ENCODE results near the gene ANO9.

ANO9 gene

DNA sequence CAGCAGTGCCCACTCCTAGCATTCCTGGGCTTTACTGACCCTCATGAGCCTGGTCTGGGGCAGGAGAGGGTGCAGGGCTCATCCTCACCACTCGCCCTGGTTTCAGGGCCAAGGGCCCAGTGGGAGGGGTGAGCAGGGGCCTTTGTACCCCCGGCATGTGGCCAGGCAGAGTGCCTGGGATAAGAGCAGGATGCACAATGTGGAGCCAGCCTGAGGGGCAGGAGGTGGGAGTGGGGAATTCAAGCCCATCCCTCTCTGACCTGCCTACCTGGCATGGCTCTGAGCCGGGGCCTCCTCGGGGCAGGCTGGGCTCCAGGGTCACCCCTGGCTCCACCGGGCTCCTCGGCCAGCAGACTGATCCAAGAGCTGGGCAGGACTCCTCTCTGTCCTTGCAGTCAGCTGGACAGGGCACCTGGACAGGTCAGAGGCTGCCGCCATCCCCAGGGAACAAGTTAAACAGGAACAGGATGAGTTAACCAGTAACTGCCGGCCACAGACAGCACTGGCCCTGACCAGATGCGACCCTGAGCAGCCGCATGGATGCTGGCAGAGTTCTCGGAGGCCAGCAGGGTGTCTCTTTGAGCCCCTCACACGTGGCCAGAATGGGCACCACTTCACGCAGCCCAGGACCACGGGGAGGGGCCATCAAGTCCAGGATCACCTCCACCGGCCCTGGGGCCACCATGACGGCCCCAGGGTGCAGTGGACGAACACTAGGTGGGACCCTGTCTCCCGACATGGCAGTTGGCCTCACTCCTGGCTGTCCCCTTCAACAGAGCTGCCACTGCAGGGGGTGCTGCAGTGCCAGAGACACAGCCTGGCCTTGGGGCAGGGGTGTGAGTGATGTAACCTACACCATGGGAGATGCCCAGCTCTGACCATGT lies 32.0 kb downstream of the ANO9 start:
- Histone ChIP-seq H3K27me3 (ENCODE audit: insufficient read depth, low read length) (no peaks in the 10 kb centered on the region; the same call in 1 of the 2 replicates), H3K36me3 (ENCODE audit: insufficient read depth, low read length) (no peaks in the 10 kb centered on the region), H3K9me2 (ENCODE audit: low read depth, low read length) (no peaks in the 10 kb centered on the region), H3K4me3 (ENCODE audit: low read depth, low read length, poor library complexity, severe bottlenecking) (no peak overlapping the region), H3K27ac (ENCODE audit: low read depth, low read length, poor library complexity, severe bottlenecking) (no peak overlapping the region), H3K4me1 (ENCODE audit: insufficient read depth, low read length, severe bottlenecking) (peaks cover 11% of the 10 kb centered on the region), H3F3A (ENCODE audit: insufficient read depth, low read length) (no peaks in the 10 kb centered on the region), H2AFZ (ENCODE audit: low read length) (no peak overlapping the region), H3K9me3 (ENCODE audit: low read length) (no peaks in the 10 kb centered on the region), H3K9ac (ENCODE audit: low read length) (no peak overlapping the region), H3K4me2 (ENCODE audit: low read length) (no peak overlapping the region), H3K79me2 (ENCODE audit: insufficient read depth, low read length) (no peaks in the 10 kb centered on the region), H4K20me1 (ENCODE audit: insufficient read depth, low read length) (no peaks in the 10 kb centered on the region)
- TF ChIP-seq, protein P1, sequence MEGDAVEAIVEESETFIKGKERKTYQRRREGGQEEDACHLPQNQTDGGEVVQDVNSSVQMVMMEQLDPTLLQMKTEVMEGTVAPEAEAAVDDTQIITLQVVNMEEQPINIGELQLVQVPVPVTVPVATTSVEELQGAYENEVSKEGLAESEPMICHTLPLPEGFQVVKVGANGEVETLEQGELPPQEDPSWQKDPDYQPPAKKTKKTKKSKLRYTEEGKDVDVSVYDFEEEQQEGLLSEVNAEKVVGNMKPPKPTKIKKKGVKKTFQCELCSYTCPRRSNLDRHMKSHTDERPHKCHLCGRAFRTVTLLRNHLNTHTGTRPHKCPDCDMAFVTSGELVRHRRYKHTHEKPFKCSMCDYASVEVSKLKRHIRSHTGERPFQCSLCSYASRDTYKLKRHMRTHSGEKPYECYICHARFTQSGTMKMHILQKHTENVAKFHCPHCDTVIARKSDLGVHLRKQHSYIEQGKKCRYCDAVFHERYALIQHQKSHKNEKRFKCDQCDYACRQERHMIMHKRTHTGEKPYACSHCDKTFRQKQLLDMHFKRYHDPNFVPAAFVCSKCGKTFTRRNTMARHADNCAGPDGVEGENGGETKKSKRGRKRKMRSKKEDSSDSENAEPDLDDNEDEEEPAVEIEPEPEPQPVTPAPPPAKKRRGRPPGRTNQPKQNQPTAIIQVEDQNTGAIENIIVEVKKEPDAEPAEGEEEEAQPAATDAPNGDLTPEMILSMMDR (IDR thresholded peaks at IDR 0.05; ENCODE audit: low read length), result no peak
- no peak for TF ChIP-seq EZH2 (IDR thresholded peaks at IDR 0.05; ENCODE audit: borderline replicate concordance, low read length)

DNA sequence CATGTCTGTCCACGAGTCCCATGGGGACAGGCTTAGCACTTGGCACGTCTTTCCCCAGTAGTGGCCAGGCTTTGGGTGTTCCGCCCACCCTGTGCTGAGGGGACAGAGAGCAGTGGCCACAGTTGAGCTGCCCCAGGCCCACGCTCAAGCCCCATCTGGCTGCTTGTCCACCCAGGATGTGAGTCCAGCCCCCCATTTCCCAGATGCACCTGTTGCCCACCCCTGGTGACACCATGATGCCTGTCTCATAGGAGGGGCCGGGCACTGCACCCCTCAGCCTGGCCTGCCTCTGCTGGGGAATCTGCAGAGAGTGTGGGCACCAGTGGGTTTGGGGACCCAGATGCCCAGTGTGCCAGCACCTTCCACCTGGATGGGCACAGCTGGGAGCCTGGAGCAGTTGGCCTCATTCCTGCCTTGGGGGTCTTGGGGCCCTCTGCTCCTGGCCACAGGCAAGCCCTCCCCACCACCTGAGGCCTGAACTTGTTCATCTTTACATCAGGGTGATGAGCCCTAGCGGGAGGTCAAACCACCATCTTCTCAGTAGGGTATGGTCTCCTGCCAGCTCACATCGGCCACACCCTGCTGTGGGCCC lies 32.7 kb downstream of the ANO9 start:
- Histone ChIP-seq H3K9ac (ENCODE audit: low read length) (no peak overlapping the region), H3K4me2 (ENCODE audit: low read length) (no peak overlapping the region), H3F3A (ENCODE audit: insufficient read depth, low read length) (no peaks in the 10 kb centered on the region), H3K36me3 (ENCODE audit: insufficient read depth, low read length) (no peaks in the 10 kb centered on the region), H2AFZ (ENCODE audit: low read length) (no peak overlapping the region), H3K9me3 (ENCODE audit: low read length) (no peaks in the 10 kb centered on the region), H3K27ac (ENCODE audit: low read depth, low read length, poor library complexity, severe bottlenecking) (no peak overlapping the region), H3K4me3 (ENCODE audit: low read depth, low read length, poor library complexity, severe bottlenecking) (no peak overlapping the region), H3K4me1 (ENCODE audit: insufficient read depth, low read length, severe bottlenecking) (peaks cover 11% of the 10 kb centered on the region), H3K9me2 (ENCODE audit: low read depth, low read length) (no peaks in the 10 kb centered on the region), H4K20me1 (ENCODE audit: insufficient read depth, low read length) (no peaks in the 10 kb centered on the region), H3K27me3 (ENCODE audit: insufficient read depth, low read length) (no peaks in the 10 kb centered on the region; the same call in 1 of the 2 replicates), H3K79me2 (ENCODE audit: insufficient read depth, low read length) (no peaks in the 10 kb centered on the region)
- TF ChIP-seq, protein P1 (IDR thresholded peaks at IDR 0.05; ENCODE audit: low read length), result no peak
- no peak for TF ChIP-seq EZH2 (IDR thresholded peaks at IDR 0.05; ENCODE audit: borderline replicate concordance, low read length)

DNA sequence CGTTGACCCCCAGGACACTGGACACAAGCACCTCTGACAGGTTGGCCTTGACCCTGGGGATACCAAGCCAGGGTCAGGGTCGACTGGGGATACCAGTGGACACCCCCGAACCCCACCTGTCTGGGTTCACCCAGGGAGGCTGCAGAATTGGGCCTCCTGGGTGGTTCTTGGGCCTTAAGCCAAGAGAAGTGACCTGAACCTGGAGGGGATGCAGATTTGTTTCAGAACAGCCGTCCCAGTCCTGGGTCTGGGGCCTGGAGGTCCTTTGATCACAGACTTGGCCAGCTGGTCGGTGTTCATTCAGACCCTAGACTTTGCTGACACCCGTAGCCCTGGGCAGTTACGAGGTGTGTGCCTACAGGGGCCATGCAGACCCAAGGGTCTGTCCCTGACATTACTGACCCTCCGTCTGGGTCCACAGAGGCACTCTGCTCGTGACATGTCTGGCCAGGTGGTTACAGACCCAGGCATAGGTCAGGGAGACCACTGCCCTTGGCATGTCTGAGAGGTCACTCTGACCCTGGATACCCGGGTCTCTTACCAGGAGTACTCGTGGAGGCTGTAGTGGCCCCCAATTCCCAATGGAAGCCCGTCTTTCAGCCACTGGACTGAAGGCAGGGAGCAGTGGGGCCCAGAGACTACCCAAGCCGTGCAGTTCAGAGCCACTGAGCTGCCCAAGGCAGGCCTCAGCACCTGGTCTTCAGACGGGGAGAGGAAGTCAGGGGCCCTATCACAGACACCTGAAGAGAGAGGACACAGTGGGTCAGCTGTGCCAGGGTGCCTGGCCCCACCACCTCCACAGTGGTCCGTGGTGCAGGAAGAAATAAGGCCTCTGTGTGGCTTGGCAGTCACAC lies 33.4 kb downstream of the ANO9 start:
- Histone ChIP-seq H3K4me2 (ENCODE audit: low read length) (no peak overlapping the region), H3K79me2 (ENCODE audit: insufficient read depth, low read length) (no peaks in the 10 kb centered on the region), H3K27me3 (ENCODE audit: insufficient read depth, low read length) (no peaks in the 10 kb centered on the region; the same call in 1 of the 2 replicates), H3K9me2 (ENCODE audit: low read depth, low read length) (no peaks in the 10 kb centered on the region), H3K9ac (ENCODE audit: low read length) (no peak overlapping the region), H3K36me3 (ENCODE audit: insufficient read depth, low read length) (no peaks in the 10 kb centered on the region), H3K27ac (ENCODE audit: low read depth, low read length, poor library complexity, severe bottlenecking) (no peak overlapping the region), H3K4me3 (ENCODE audit: low read depth, low read length, poor library complexity, severe bottlenecking) (no peak overlapping the region), H4K20me1 (ENCODE audit: insufficient read depth, low read length) (no peaks in the 10 kb centered on the region), H2AFZ (ENCODE audit: low read length) (no peak overlapping the region), H3F3A (ENCODE audit: insufficient read depth, low read length) (no peaks in the 10 kb centered on the region), H3K9me3 (ENCODE audit: low read length) (no peaks in the 10 kb centered on the region), H3K4me1 (ENCODE audit: insufficient read depth, low read length, severe bottlenecking) (peaks cover 11% of the 10 kb centered on the region)
- TF ChIP-seq, protein P1 (IDR thresholded peaks at IDR 0.05; ENCODE audit: low read length), result no peak

Measured in OCI-LY1 (cell line).